ENCODE data around the gene SZT2. TPM values are rescaled to one million over a fixed set of nuclear protein-coding genes. Genes with fewer than 3 reads are reported as not detected.
"Not testable (repeated sequence)": the region's sequence is repeated elsewhere in the genome, so short reads cannot be mapped to it uniquely, and the experiment has no call there.

The SZT2 gene
- total RNA-seq, 1 donor from 2014 or later, result 26.8 TPM

GRCh38 chr1:43495204-43495603, 105.5 kb downstream of the SZT2 start:
- ATAC-seq (ENCODE audit: poor library complexity) (no peak), DNase-seq (no peak)
- intact Hi-C loops (cut with DNase I), result no loop called here

- no peak for DNase-seq
- intact Hi-C loops (cut with DNase I), result no loop called here
- no peak for ATAC-seq (ENCODE audit: poor library complexity)
These were observed 110.2 kb downstream of the SZT2 start for GRCh38 chr1:43499898-43500297.

GRCh38 chr1:43501806-43502205, 112.1 kb downstream of the SZT2 start:
- ATAC-seq (ENCODE audit: poor library complexity); intact Hi-C loops (cut with DNase I); DNase-seq: not testable (repeated sequence)

GRCh38 chr1:43503534-43503933, 113.8 kb downstream of the SZT2 start:
- DNase-seq (no peak), ATAC-seq (ENCODE audit: poor library complexity) (no peak)
- intact Hi-C loops (cut with DNase I), result no loop called here

Small RNA genes within 50 kb of the gene (microRNA-seq; reads per million reads assigned to microRNA genes)
- gene MIR6734 (not detected), gene MIR6735 (not detected)

Other genes with a start within 250 kb of the SZT2 start
- gene EBNA1BP2, start 217.6 kb upstream of the SZT2 start, total RNA-seq, result 28.4 TPM
- gene CFAP57, start 217.6 kb upstream of the SZT2 start, total RNA-seq, result not detected
- gene TMEM125, start 119.9 kb upstream of the SZT2 start, total RNA-seq, result not detected
- gene C1orf210, start 104.3 kb upstream of the SZT2 start, total RNA-seq, result not detected
- gene TIE1, start 88.9 kb upstream of the SZT2 start, total RNA-seq, result 18.5 TPM
- 0.40 TPM for gene MPL, start 52.1 kb upstream of the SZT2 start, total RNA-seq
- 0.83 TPM for gene CDC20, start 30.9 kb upstream of the SZT2 start, total RNA-seq
- 29.3 TPM for gene ELOVL1, start 21.9 kb upstream of the SZT2 start, total RNA-seq
- gene MED8, start 99 bp upstream of the SZT2 start, total RNA-seq, result 16.5 TPM
- gene HYI, start 64.0 kb downstream of the SZT2 start, total RNA-seq, result 20.1 TPM
- 4.2 TPM for gene PTPRF, start 141.0 kb downstream of the SZT2 start, total RNA-seq